Mucosa of descending colon (tissue), 3 donors: ENCODE measurements around the gene MUSTN1. TPM values are rescaled to one million over a fixed set of nuclear protein-coding genes. Genes with fewer than 3 reads are reported as not detected.

ENCODE experiments used
- ATAC-seq: fragments of 200-7000 bp; cut with Tn5 transposase; one replicate; pipeline ENCODE4 v1.9.1; 2020; ENCODE audit warnings: mild to moderate bottlenecking, moderate library complexity
- DNase-seq, 3 donors: peaks; one replicate each; pipeline ENCODE4 v3.0.0-alpha.2; 2020
- H3K36me3 ChIP-seq: fragments of 200-600 bp; one replicate; pipeline ENCODE4 v1.8.0; 2021; ENCODE audit warnings: low read depth, mild to moderate bottlenecking
- H3K4me1 ChIP-seq: fragments of 200-600 bp; one replicate; pipeline ENCODE4 v1.8.0; 2021; ENCODE audit warnings: low read depth, mild to moderate bottlenecking
- H3K4me3 ChIP-seq: fragments of 200-600 bp; one replicate; pipeline ENCODE4 v1.8.0; 2021; ENCODE audit warnings: mild to moderate bottlenecking
- H3K9me3 ChIP-seq: fragments of 200-600 bp; one replicate; pipeline ENCODE4 v1.8.0; 2021; ENCODE audit warnings: mild to moderate bottlenecking
- intact Hi-C, 2 donors: fragments of 100-400 bp; cut with DNase I in 1 of 2; cut with micrococcal nuclease in 1 of 2; formaldehyde crosslinking; loops; one replicate each; pipeline versions ENCODE4 v1.11.0 to v1.11.1; 2022; cut with DNase I, micrococcal nuclease
- total RNA-seq, 3 donors: library from RNA; stranded (reverse); fragmentation: NEBNext Ultra II Directional in 2 of 3; extraction: Animal tissue kit (Norgen Biotek cat#: 25700) in 2 of 3; gene quantifications; one replicate each; pipeline versions ENCODE4 v1.2.1 to v1.2.4, GENCODE V29; 2021 to 2023
- TF ChIP-seq, protein P1 (sequence below): fragments of 200-600 bp; IDR thresholded peaks from one replicate; pipeline ENCODE4 v1.8.0; 2022; ENCODE audit warnings: antibody characterized with exemption, mild to moderate bottlenecking
- donor health status: DM: no; HTN: no; CAD: no; lungs with moderate emphysema.
- donor health status: DM: no; HTN: no; CAD: no.
- donor health status: DM: no; HTN: yes; CAD: no.

The MUSTN1 gene
- total RNA-seq, 3 donors from 2014 or later: 1.9 to 5.3 (median 4.0) TPM

GRCh38 chr3:52789746-52790040, 45.1 kb downstream of the MUSTN1 start:
- Histone ChIP-seq H3K4me3 (no peak overlapping the region), H3K36me3 (no peaks in the 10 kb centered on the region), H3K9me3 (no peaks in the 10 kb centered on the region), H3K4me1 (no peaks in the 10 kb centered on the region)
- intact Hi-C loops: no loop called here
- TF ChIP-seq, protein P1, sequence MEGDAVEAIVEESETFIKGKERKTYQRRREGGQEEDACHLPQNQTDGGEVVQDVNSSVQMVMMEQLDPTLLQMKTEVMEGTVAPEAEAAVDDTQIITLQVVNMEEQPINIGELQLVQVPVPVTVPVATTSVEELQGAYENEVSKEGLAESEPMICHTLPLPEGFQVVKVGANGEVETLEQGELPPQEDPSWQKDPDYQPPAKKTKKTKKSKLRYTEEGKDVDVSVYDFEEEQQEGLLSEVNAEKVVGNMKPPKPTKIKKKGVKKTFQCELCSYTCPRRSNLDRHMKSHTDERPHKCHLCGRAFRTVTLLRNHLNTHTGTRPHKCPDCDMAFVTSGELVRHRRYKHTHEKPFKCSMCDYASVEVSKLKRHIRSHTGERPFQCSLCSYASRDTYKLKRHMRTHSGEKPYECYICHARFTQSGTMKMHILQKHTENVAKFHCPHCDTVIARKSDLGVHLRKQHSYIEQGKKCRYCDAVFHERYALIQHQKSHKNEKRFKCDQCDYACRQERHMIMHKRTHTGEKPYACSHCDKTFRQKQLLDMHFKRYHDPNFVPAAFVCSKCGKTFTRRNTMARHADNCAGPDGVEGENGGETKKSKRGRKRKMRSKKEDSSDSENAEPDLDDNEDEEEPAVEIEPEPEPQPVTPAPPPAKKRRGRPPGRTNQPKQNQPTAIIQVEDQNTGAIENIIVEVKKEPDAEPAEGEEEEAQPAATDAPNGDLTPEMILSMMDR: no peak
- DNase-seq (peak in 1 of 3 donors; percentile 19), ATAC-seq (no peak)

GRCh38 chr3:52788890-52789745, 45.7 kb downstream of the MUSTN1 start:
- TF ChIP-seq, protein P1: no peak
- Histone ChIP-seq H3K9me3 (no peaks in the 10 kb centered on the region), H3K4me3 (no peak overlapping the region), H3K4me1 (no peaks in the 10 kb centered on the region), H3K36me3 (no peaks in the 10 kb centered on the region)
- ATAC-seq: no peak
- intact Hi-C loops: no loop called here
- DNase-seq: peak in 1 of 3 donors; percentile 29

GRCh38 chr3:52787672-52788625, 46.9 kb downstream of the MUSTN1 start:
- no peaks in the 10 kb centered on the region for H3K36me3 ChIP-seq
- no peak for ATAC-seq

GRCh38 chr3:52787246-52787645, 47.6 kb downstream of the MUSTN1 start:
- intact Hi-C loops: no loop called here
- H3K4me1 ChIP-seq: no peaks in the 10 kb centered on the region
- no peaks in the 10 kb centered on the region for H3K9me3 ChIP-seq
- TF ChIP-seq, protein P1: no peak
- H3K36me3 ChIP-seq: no peaks in the 10 kb centered on the region
- DNase-seq (peak in 1 of 3 donors; percentile 9), ATAC-seq (no peak)
- H3K4me3 ChIP-seq: no peak overlapping the region

More at GRCh38 chr3:52787672-52788625, 46.9 kb downstream of the MUSTN1 start:
- Histone ChIP-seq H3K9me3 (no peaks in the 10 kb centered on the region), H3K4me3 (no peak overlapping the region), H3K4me1 (no peaks in the 10 kb centered on the region)
- intact Hi-C loops: no loop called here
- no peak for DNase-seq
- TF ChIP-seq, protein P1: no peak

- DNase-seq (peak in 1 of 3 donors; percentile 7), ATAC-seq (no peak)
- no peaks in the 10 kb centered on the region for H3K4me1 ChIP-seq
- H3K9me3 ChIP-seq: no peaks in the 10 kb centered on the region
- no peaks in the 10 kb centered on the region for H3K36me3 ChIP-seq
- no peak overlapping the region for H3K4me3 ChIP-seq
- intact Hi-C loops: no loop called here
- TF ChIP-seq, protein P1: no peak
Observed at GRCh38 chr3:52786330-52787215, 48.2 kb downstream of the MUSTN1 start.
